Stimulated activated CD8-positive, alpha-beta memory T cell treated with anti-CD3 and anti-CD28 coated beads, Interleukin-12 subunit alpha, Interleukin-12 subunit beta, amount 100 ng/mL, for 24 hours (primary cell): Measurements from ENCODE around the gene PTH1R.
A peak's percentile ranks its signal among the peaks of the same experiment; 100 is the strongest.

Experiments used
- DNase-seq: peaks from one replicate; pipeline ENCODE4 v3.0.0-alpha.2; 2020; ENCODE audit errors: extremely low read depth

PTH1R gene

GRCh38 chr3:46883054-46883829, 5.7 kb downstream of the PTH1R start:
- DNase-seq, result no peak

- no peak for DNase-seq
These were observed 6.3 kb downstream of the PTH1R start for GRCh38 chr3:46883830-46884185.

GRCh38 chr3:46884427-46884826, 6.9 kb downstream of the PTH1R start:
- DNase-seq, result no peak

GRCh38 chr3:46884929-46885328, 7.4 kb downstream of the PTH1R start:
- DNase-seq, result no peak

GRCh38 chr3:46885612-46886011, 8.1 kb downstream of the PTH1R start:
- no peak for DNase-seq

GRCh38 chr3:46887980-46888494, 10.5 kb downstream of the PTH1R start:
- no peak for DNase-seq

- no peak for DNase-seq
These were observed 11.2 kb downstream of the PTH1R start for GRCh38 chr3:46888705-46889104.

- DNase-seq, result no peak
These were observed 12.0 kb downstream of the PTH1R start for GRCh38 chr3:46889381-46890110.

GRCh38 chr3:46890132-46890531, 12.6 kb downstream of the PTH1R start:
- no peak for DNase-seq

GRCh38 chr3:46891132-46891531, 13.6 kb downstream of the PTH1R start:
- DNase-seq, result no peak

- no peak for DNase-seq
These were observed 15.0 kb downstream of the PTH1R start for GRCh38 chr3:46892285-46893145.

GRCh38 chr3:46893146-46893748, 15.7 kb downstream of the PTH1R start:
- DNase-seq, result no peak

GRCh38 chr3:46893763-46894162, 16.2 kb downstream of the PTH1R start:
- no peak for DNase-seq

GRCh38 chr3:46894256-46894655, 16.7 kb downstream of the PTH1R start:
- DNase-seq, result no peak

- peak; percentile 45 for DNase-seq
These were observed 17.7 kb downstream of the PTH1R start for GRCh38 chr3:46895204-46895660.

- DNase-seq, result no peak
These were observed 18.2 kb downstream of the PTH1R start for GRCh38 chr3:46895761-46896160.

GRCh38 chr3:46896386-46896785, 18.9 kb downstream of the PTH1R start:
- no peak for DNase-seq

- no peak for DNase-seq
These were observed 19.5 kb downstream of the PTH1R start for GRCh38 chr3:46897031-46897430.

- no peak for DNase-seq
These were observed 20.4 kb downstream of the PTH1R start for GRCh38 chr3:46897829-46898320.

GRCh38 chr3:46898321-46899150, 21.0 kb downstream of the PTH1R start:
- DNase-seq, result no peak
